Measurements from ENCODE around the gene MITD1.
"Not testable (repeated sequence)": the region's sequence is repeated elsewhere in the genome, so short reads cannot be mapped to it uniquely, and the experiment has no call there.

The MITD1 gene

DNA sequence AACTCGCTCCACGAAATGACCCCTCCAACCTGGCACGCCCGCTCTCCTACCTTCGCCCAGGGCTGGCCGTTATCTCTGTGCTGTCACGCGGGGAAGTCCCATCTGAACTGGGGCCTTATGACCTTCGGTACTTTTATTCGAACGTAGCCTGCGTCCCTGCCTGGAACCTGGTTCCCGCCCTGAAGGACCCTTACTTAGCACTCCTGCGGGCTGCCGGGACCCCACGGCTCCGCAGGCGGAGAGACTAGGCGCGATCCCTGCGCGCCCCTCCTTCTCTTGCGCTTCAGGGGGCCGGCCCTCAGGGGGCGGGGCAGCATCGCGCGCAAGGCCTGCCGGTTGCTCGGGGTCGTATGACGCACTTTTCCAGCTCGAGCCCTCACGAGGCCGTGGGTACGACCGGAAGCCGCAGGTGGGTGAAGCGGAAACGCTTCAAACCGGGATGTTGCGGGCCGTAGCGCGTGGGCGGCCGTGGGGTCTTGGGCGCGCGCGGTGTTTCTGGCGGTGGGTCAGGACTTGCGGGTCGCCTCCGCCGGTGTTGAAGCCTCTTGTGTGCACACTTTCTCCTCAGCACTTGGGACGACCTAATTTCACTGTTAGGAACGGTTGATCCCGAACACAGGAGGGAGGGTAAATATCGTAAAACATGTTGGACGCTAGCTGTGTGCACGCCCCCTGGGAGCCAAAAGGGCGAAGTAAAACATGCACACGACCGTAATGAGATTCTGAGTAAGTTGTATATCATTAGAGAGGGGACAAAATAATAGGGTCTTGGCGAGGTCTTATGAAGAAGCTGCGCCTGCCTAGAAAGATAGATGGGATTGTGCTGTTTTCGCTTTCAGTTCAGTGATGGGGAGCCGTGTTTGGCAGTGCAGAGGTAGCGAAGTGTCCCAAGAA is 26.0 kb downstream of the MITD1 start, which contains the start of the genes LIPT1 and TSGA10:
Gene LIPT1, plus strand, starts transcription at position 325 of the 894 bp plus-strand sequence. CDS start 6,991 bp downstream, outside the sequence.
Gene TSGA10, minus strand, starts transcription at position 300 of the 894 bp plus-strand sequence. CDS start 45,503 bp downstream, outside the sequence.
- peak; percentile 95 for DNase-seq

DNA sequence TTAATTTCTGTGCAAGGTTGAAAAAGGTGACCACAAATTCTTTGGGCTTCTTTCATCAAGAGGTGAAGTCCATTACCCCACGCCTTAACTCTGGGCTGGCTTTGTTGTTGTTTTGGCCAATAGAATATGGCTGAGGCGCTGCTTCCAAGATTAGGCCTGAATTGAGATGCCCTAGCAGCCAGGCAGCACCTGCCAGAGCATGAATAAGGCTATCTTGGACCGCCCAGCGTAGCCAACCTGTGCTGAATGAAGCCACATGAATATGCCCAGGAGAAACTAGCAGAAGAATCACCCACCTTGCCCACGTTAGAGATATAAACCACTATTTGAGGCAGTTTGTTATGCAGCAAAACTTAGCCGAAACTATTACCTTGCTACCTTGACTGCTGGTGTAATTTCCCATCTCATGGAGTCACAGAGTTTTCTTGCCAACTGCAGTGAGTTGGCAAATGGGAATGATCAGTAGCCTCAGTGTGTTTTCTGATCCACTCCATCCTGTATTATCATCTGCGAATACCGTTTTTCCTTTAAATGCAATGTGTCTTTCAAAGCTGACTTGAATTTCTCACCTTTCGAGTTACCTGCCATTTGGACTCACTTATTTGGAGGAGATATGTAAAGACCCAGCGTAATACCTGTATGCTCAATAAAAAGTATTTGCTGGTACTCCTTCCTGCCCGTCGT is 26.8 kb downstream of the MITD1 start:
- DNase-seq: no peak

DNA sequence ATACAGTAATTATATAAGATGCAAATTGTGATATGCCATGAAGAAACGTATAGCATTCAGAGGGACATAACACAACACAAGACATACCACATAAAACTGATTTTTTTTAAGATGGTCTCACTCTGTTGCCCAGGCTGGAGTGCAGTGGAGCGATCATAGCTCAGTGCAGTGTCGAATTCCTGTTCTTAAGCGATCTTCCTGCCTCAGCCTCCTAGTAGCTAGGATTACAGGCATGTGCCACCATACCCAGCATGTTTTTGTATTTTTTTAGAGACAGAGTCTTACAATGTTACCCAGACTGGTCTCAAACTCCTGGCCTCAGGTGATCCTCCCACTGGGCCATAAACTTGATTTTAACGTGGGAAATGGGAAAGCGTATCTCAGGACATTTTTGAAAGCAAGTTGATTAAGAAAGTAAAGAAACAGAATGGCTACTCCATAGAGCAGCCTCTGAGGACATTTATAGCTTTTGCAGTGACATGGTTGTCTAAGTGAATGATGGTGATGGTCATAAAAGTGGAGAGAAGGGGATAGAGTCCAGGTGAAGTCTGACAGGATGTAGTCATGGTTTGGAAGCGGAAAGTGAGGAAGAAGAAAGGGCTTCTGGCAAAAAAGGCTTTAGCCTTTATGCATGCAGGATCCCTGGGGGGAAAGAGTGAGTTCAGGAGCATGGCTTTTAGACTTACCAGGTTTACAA is 28.5 kb downstream of the MITD1 start:
- no peak for DNase-seq

DNA sequence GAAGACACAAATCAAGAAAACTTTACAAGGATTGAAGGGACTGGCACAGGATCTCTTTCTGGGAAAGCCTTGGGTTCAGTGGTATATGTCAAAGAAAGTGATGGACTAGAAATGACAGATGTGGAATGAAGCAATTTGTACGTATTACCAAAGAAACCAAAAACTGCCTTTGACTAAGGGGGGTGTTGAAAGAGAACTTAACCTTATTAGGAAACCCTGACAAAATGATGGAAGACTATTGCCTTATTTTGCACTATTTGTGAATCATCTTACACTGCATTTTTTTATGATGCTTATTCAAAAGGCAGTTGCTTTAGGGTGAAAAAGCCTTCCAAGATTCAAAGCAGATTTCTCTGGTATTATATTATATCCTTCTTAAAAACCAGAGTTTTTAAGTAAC is 30.2 kb downstream of the MITD1 start:
- DNase-seq: no peak

DNA sequence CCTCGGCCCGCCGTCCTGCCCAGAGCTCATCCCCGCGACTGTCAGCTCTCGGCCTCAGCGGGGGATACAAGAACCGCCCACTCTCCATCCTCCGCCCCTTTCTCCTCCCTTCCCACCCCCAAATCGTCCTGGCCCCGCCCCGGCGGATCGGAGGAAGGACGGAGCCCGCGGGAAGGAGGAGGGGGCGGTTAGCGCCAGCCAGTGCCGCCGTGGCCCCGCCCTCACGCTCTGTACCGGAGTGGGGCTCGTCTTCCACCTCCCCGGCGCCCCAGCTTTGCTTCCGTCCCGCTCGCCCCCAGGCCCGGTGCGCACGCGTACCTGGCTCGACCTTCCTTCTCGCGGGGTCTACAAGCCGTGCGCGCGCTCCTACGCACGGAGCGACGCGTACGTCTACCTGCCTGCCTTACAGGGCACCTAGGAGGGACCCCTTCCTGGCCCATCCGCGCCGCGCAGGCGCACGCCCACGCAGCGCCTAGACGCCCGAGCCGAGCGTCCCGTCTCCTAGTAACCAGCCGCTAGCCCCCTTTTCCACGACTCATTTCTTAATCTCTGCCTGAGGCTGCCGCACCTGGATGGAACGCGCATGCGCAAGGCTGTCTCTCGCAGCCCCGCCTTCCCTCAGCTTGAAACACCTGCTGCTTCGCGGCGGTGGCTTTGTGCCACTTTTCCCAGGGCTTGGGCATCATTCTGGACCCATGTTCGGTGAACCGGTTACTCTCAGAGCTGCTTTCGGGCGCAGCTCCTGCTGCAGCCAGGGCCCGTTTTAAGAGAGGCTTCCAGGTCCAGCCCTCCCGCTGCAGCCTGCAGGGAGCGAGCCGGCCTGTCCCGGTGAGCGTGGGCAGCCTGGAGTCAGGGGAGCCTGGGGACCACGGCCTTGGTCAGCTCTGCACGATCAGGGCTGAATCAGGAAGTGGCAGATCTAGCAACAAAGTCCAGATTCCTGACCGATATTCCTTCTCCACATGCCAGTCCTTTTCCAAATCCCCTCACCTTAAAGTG is 39.4 kb downstream of the MITD1 start, which contains the start of gene C2orf15:
Gene C2orf15, plus strand, starts transcription at position 598 of the 999 bp plus-strand sequence. CDS start 8,852 bp downstream, outside the sequence.
- peak; percentile 93 for DNase-seq

DNA sequence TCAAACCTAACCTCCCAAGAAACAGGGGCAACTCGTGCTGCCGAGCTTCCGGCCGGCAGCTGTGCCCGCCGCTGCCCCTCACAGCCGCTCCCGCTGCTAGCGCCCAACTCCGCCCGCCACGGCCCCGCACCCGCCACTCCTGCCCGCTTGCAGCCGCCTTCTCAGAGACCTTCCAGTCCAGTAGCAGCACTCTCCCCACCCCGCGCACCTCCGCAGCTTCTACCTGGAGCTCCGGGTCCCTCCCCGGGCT is 40.1 kb downstream of the MITD1 start:
- no peak for DNase-seq

DNA sequence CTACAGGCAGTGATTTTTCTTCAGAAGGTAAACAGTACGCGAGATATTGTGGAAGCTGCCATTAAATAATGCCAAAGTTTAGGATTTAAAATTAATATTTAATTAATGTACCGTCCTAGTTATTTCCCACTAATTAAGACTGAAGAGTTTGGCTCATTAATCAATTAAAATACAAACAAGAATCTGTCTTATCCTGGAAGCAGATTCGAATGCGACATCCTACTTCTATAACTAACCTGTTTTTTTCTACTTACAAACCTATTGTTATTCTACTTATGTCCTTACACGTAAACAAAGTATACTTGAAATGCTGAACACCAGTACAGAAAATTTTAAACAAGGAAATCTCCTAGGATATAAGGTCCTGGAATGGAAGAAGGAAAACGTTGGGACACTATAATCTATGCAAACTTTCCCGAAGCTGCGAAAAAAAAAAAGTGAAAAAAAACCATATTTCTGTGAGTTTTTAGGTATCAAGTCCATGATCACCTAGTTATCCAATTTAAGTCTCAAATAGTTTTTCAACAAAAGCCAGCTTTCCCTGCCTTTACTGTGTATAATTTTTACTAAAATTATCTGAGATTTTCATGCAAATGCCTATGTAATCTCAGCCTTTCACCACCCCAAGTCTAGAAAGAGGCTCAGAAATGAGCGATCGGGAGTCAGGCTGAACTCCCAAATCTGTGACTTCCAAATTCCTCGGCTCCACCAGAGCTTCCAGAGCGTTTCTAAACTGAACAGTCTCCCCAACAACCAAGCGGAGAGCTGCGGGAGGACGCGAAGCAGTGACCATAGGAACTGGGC is 40.6 kb downstream of the MITD1 start:
- no peak for DNase-seq

DNA sequence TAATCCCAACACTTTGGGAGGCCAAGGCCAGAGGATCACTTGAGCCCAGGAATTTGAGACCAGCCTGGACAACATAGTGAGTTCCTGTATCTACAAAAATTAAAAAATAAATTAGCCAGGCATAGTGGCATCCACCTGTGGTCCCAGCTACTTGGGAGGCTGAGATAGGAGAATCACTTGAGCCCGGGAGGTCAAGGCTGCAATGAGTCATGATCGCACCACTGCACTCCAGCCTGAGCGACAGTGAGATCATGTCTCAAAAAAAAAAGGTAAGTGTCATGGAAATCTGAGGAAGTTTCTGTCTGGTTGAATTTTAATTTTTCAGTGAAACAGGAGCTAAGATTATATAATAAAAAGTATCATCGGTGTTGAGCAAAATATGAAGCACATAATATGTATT is 41.9 kb downstream of the MITD1 start:
- DNase-seq: no peak

DNA sequence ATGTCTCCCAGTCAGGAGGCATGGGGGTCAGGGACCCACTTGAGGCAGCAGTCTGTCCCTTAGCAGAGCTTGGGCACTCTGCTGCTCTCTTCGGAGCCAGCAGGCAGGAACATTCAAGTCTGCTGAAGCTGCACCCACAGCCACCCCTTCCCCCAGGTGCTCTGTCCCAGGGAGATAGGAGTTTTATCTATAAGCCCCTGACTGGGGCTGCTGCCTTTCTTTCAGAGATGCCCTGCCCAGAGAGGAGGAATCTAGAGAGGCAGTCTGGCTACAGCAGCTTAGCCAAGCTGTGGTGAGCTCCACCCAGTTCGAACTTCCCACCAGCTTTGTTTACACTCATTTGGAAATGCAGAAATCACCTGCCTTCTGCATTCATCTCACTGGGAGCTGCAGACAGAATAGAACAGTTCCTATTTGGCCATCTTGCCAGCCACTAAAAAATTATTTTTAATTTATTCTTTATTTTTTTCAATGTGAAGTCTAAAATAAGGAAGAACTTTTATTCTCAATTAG is 45.8 kb downstream of the MITD1 start:
- not testable (repeated sequence) for DNase-seq

DNA sequence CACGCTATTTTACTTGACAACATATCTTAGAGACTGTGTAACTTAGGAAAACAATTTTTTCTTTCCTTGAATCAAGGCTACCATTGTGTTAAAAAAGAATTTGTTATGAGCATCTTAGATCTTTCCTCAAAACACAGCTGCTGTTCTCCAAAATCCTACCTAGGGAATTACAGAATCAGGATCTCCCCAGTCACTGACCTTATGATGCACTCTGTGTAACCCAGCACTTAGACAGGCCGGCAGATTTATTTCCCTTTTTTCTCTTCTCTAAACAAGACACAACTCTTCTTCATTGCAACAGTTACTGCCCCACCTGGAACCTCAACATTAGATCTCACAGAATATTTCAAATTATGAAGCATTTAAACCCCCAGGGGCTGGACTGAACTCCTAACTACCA is 52.9 kb downstream of the MITD1 start:
- no peak for DNase-seq
